ENCODE results near the gene STOX2.

The STOX2 gene

GRCh38 chr4:183858011-183858615 lies 47.0 kb upstream of the STOX2 start:
- no peak overlapping the region for H3K4me2 ChIP-seq (ENCODE audit: low read depth, low read length, poor library complexity, severe bottlenecking)
- no peak overlapping the region for H2AFZ ChIP-seq (ENCODE audit: low read depth, low read length, severe bottlenecking)

GRCh38 chr4:183860119-183860518 lies 45.0 kb upstream of the STOX2 start:
- no peak for TF ChIP-seq EZH2phosphoT487 (conservative IDR thresholded peaks at IDR 0.05; ENCODE audit: low read length)
- TF ChIP-seq CTCF (IDR thresholded peaks at IDR 0.05; ENCODE audit: insufficient read depth, low read length, poor library complexity, severe bottlenecking), result no peak
- no peaks in the 10 kb centered on the region for H3K9me2 ChIP-seq (replicated peaks; ENCODE audit: insufficient read depth, low read length)
- no peaks in the 10 kb centered on the region for H3K79me2 ChIP-seq (ENCODE audit: insufficient read depth, low read length)
- no peaks in the 10 kb centered on the region for H4K20me1 ChIP-seq (ENCODE audit: low read depth, low read length)
- no peak overlapping the region for H2AFZ ChIP-seq (ENCODE audit: low read depth, low read length, severe bottlenecking)
- no peak overlapping the region for H3K9ac ChIP-seq (ENCODE audit: low read length)
- no peaks in the 10 kb centered on the region for H3F3A ChIP-seq (ENCODE audit: insufficient read depth)
- H3K4me3 ChIP-seq (ENCODE audit: insufficient read depth, low read length, poor library complexity, severe bottlenecking), result no peak overlapping the region
- H3K9me3 ChIP-seq (ENCODE audit: insufficient read depth, low read length), result no peaks in the 10 kb centered on the region
- no peaks in the 10 kb centered on the region for H3K36me3 ChIP-seq (ENCODE audit: low read length)
- no peak overlapping the region for H3K4me2 ChIP-seq (ENCODE audit: low read depth, low read length, poor library complexity, severe bottlenecking)
- H3K27ac ChIP-seq (ENCODE audit: low read depth, low read length), result no peak overlapping the region
- H3K27me3 ChIP-seq (ENCODE audit: low read length), result no peaks in the 10 kb centered on the region

More at GRCh38 chr4:183858011-183858615, 47.0 kb upstream of the STOX2 start:
- Histone ChIP-seq H3K9ac (ENCODE audit: low read length) (no peak overlapping the region), H3K79me2 (ENCODE audit: insufficient read depth, low read length) (no peaks in the 10 kb centered on the region), H3K36me3 (ENCODE audit: low read length) (no peaks in the 10 kb centered on the region), H4K20me1 (ENCODE audit: low read depth, low read length) (no peaks in the 10 kb centered on the region), H3K4me3 (ENCODE audit: insufficient read depth, low read length, poor library complexity, severe bottlenecking) (no peak overlapping the region), H3K9me2 (replicated peaks; ENCODE audit: insufficient read depth, low read length) (no peaks in the 10 kb centered on the region), H3K27me3 (ENCODE audit: low read length) (no peaks in the 10 kb centered on the region), H3K9me3 (ENCODE audit: insufficient read depth, low read length) (no peaks in the 10 kb centered on the region), H3F3A (ENCODE audit: insufficient read depth) (no peaks in the 10 kb centered on the region), H3K27ac (ENCODE audit: low read depth, low read length) (no peak overlapping the region)
- TF ChIP-seq EZH2phosphoT487 (conservative IDR thresholded peaks at IDR 0.05; ENCODE audit: low read length), result no peak
- TF ChIP-seq CTCF (IDR thresholded peaks at IDR 0.05; ENCODE audit: insufficient read depth, low read length, poor library complexity, severe bottlenecking), result no peak

GRCh38 chr4:183860731-183861130 lies 44.4 kb upstream of the STOX2 start:
- no peaks in the 10 kb centered on the region for H3K9me2 ChIP-seq (replicated peaks; ENCODE audit: insufficient read depth, low read length)
- no peak overlapping the region for H3K27ac ChIP-seq (ENCODE audit: low read depth, low read length)
- no peak for TF ChIP-seq EZH2phosphoT487 (conservative IDR thresholded peaks at IDR 0.05; ENCODE audit: low read length)
- TF ChIP-seq CTCF (IDR thresholded peaks at IDR 0.05; ENCODE audit: insufficient read depth, low read length, poor library complexity, severe bottlenecking), result no peak
- no peaks in the 10 kb centered on the region for H3K27me3 ChIP-seq (ENCODE audit: low read length)
- no peak overlapping the region for H3K9ac ChIP-seq (ENCODE audit: low read length)
- H3K9me3 ChIP-seq (ENCODE audit: insufficient read depth, low read length), result no peaks in the 10 kb centered on the region
- H3K79me2 ChIP-seq (ENCODE audit: insufficient read depth, low read length), result no peaks in the 10 kb centered on the region
- no peak overlapping the region for H3K4me3 ChIP-seq (ENCODE audit: insufficient read depth, low read length, poor library complexity, severe bottlenecking)
- no peak overlapping the region for H2AFZ ChIP-seq (ENCODE audit: low read depth, low read length, severe bottlenecking)
- H3K36me3 ChIP-seq (ENCODE audit: low read length), result no peaks in the 10 kb centered on the region
- H3K4me2 ChIP-seq (ENCODE audit: low read depth, low read length, poor library complexity, severe bottlenecking), result no peak overlapping the region
- no peaks in the 10 kb centered on the region for H3F3A ChIP-seq (ENCODE audit: insufficient read depth)
- H4K20me1 ChIP-seq (ENCODE audit: low read depth, low read length), result no peaks in the 10 kb centered on the region
